Measurements from ENCODE around the gene LRRC47.

The LRRC47 gene

GRCh38 chr1:3742439-3743298 lies 53.6 kb downstream of the LRRC47 start:
- H3K79me2 ChIP-seq (ENCODE audit: control insufficient read depth, low read length) = no peaks in the 10 kb centered on the region
- no peak overlapping the region for H3K4me2 ChIP-seq (ENCODE audit: low read length)
- H3K27me3 ChIP-seq (ENCODE audit: control insufficient read depth, low read length) = no peaks in the 10 kb centered on the region
- TF ChIP-seq EZH2phosphoT487 (IDR thresholded peaks at IDR 0.05; ENCODE audit: borderline replicate concordance, low read length) = no peak
- no peak for TF ChIP-seq CTCF (IDR thresholded peaks at IDR 0.05; ENCODE audit: low read depth, low read length, poor library complexity, severe bottlenecking)
- no peaks in the 10 kb centered on the region for H3K9me2 ChIP-seq (replicated peaks; ENCODE audit: control insufficient read depth, low read length)
- no peaks in the 10 kb centered on the region for H3K9me3 ChIP-seq (ENCODE audit: control insufficient read depth, insufficient read depth, low read length)
- H3K36me3 ChIP-seq (ENCODE audit: control insufficient read depth, low read length) = no peaks in the 10 kb centered on the region
- H4K20me1 ChIP-seq (ENCODE audit: control insufficient read depth, insufficient read depth, low read depth, low read length) = peaks cover 5% of the 10 kb centered on the region; the same call in 1 of the 2 replicates
- no peaks in the 10 kb centered on the region for H3F3A ChIP-seq (ENCODE audit: control insufficient read depth, insufficient read depth)
- H3K27ac ChIP-seq (ENCODE audit: low read depth, low read length) = no peak overlapping the region
- peaks cover 6% of the 10 kb centered on the region; the same call in 1 of the 2 replicates for H3K4me1 ChIP-seq (ENCODE audit: control insufficient read depth, low read length)
- no peak overlapping the region for H3K4me3 ChIP-seq (ENCODE audit: low read length)

- Histone ChIP-seq H3K4me1 (ENCODE audit: control insufficient read depth, low read length) (peaks cover 6% of the 10 kb centered on the region; the same call in 1 of the 2 replicates), H3K36me3 (ENCODE audit: control insufficient read depth, low read length) (no peaks in the 10 kb centered on the region), H3K27ac (ENCODE audit: low read depth, low read length) (no peak overlapping the region), H4K20me1 (ENCODE audit: control insufficient read depth, insufficient read depth, low read depth, low read length) (peaks cover 5% of the 10 kb centered on the region; the same call in 1 of the 2 replicates), H3K4me2 (ENCODE audit: low read length) (no peak overlapping the region), H3K4me3 (ENCODE audit: low read length) (no peak overlapping the region), H3F3A (ENCODE audit: control insufficient read depth, insufficient read depth) (no peaks in the 10 kb centered on the region), H3K27me3 (ENCODE audit: control insufficient read depth, low read length) (no peaks in the 10 kb centered on the region), H3K9me2 (replicated peaks; ENCODE audit: control insufficient read depth, low read length) (no peaks in the 10 kb centered on the region), H3K9me3 (ENCODE audit: control insufficient read depth, insufficient read depth, low read length) (no peaks in the 10 kb centered on the region), H3K79me2 (ENCODE audit: control insufficient read depth, low read length) (no peaks in the 10 kb centered on the region)
- TF ChIP-seq EZH2phosphoT487 (IDR thresholded peaks at IDR 0.05; ENCODE audit: borderline replicate concordance, low read length) (no peak), CTCF (IDR thresholded peaks at IDR 0.05; ENCODE audit: low read depth, low read length, poor library complexity, severe bottlenecking) (no peak)
Measured at GRCh38 chr1:3741566-3742438, 54.5 kb downstream of the LRRC47 start.

- Histone ChIP-seq H3K4me2 (ENCODE audit: low read length) (no peak overlapping the region), H3K27me3 (ENCODE audit: control insufficient read depth, low read length) (no peaks in the 10 kb centered on the region), H3K79me2 (ENCODE audit: control insufficient read depth, low read length) (no peaks in the 10 kb centered on the region), H3K4me3 (ENCODE audit: low read length) (no peak overlapping the region), H3K4me1 (ENCODE audit: control insufficient read depth, low read length) (no peaks in the 10 kb centered on the region), H3K27ac (ENCODE audit: low read depth, low read length) (no peak overlapping the region), H4K20me1 (ENCODE audit: control insufficient read depth, insufficient read depth, low read depth, low read length) (peaks cover 1% of the 10 kb centered on the region; the same call in 1 of the 2 replicates), H3F3A (ENCODE audit: control insufficient read depth, insufficient read depth) (no peaks in the 10 kb centered on the region), H3K9me2 (replicated peaks; ENCODE audit: control insufficient read depth, low read length) (no peaks in the 10 kb centered on the region), H3K9me3 (ENCODE audit: control insufficient read depth, insufficient read depth, low read length) (no peaks in the 10 kb centered on the region), H3K36me3 (ENCODE audit: control insufficient read depth, low read length) (no peaks in the 10 kb centered on the region)
- TF ChIP-seq EZH2phosphoT487 (IDR thresholded peaks at IDR 0.05; ENCODE audit: borderline replicate concordance, low read length) = no peak
- no peak for TF ChIP-seq CTCF (IDR thresholded peaks at IDR 0.05; ENCODE audit: low read depth, low read length, poor library complexity, severe bottlenecking)
Measured at GRCh38 chr1:3740752-3741151, 55.5 kb downstream of the LRRC47 start.

All from DOHH2 (cell line).